H54 (cell line): ENCODE measurements around the gene BMAL1.

Source experiments
- DNase-seq: peaks from one replicate; pipeline ENCODE4 v3.0.0; 2011; ENCODE audit warnings: low spot score, mixed read lengths; ENCODE audit not compliant: insufficient read length
- FAIRE-seq: peaks from 3 replicates; lab custom pipeline; 2011; peaks lifted over from hg19 to GRCh38; lab: Jason Lieb, UNC
- POLR2A ChIP-seq: IDR thresholded peaks from 2 replicates; pipeline ENCODE4 v1.6.1; 2011; ENCODE audit warnings: low read depth, mild to moderate bottlenecking, low read length

Gene BMAL1

DNA sequence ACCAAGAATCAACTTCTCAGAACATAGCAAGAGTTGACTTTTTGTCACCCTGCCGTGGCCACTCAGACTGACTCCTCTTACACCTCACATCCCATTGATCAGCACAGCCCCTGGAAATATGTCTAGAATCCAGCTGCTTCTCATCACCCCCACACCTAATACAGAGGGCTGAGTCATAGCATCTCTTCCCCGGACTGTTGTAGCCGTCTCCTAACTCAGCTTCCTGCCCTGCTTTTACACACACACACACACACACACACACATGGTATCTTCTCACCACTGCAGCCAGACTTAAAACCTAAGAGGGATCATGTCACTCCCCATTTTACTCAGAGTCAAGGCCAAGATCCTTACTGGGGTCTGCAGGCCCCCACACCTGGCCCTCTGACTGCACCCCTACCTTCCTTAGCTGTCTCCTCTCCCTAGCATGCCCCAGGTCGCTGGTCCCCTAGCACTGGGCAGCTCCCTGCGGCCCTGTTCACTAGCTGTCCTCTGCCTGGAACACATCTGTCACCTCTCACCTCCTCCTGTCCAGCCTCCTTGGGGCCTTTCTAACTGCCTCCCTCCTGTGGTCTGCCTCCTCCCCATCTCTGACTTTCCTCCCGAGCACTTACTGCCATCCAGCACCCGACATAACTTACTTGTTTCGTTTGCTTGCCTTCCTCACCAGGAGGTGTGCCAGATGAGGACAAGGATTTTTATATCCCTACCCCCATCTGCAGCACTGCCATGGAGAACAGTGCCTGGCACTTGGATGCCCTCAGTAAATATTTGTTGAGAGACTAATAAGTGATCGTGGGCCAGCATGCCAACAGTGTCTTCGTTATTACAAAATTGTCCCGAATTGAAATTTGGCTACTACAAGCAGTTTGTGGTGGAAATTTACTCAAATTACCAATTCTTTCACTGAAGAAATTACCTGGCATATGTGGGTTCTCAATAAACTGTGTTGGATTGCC, 61.9 kb downstream of the BMAL1 start:
- TF ChIP-seq POLR2A: no peak
- DNase-seq (peak; percentile 78), FAIRE-seq (no peak)

DNA sequence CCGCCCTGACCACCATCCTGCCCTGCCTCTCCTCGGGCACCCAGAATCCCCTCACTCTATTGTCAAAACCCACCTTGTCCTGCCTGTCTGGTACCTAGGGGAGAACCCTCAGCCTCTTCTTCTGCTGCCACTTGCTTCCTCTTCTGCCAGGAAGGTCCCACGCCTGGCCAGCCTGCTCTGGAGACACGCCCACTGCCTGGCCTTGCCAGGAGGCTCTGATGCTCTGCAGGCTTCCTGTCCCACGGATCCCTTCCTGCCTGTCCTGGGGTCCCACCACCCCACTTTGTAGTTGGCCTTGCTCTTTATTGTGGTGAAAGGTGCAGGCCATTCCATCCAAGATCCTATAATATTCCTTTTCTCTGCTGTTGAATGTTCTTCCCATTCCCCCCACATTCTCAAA, 63.4 kb downstream of the BMAL1 start:
- FAIRE-seq: no peak
- DNase-seq: no peak
- no peak for TF ChIP-seq POLR2A

DNA sequence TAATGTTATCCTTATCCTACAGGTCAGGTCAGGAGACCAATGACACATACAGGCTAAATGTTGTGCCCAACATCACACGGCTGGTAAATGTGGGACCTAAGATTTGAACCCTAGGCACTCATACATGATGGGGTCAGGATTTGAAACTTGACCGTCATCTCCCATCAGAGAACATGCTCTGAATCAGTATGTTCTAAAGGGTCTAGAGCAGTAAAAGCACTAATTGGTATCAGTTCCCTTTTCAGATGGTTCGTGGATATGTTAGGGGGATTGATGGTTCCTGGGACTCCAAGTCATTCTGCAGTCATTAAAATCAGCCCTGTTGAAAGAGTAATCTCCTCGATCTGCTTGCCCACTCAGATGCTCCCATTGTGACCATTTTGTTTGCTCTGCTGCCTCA, 65.5 kb downstream of the BMAL1 start:
- TF ChIP-seq POLR2A: no peak
- no peak for DNase-seq
- no peak for FAIRE-seq

DNA sequence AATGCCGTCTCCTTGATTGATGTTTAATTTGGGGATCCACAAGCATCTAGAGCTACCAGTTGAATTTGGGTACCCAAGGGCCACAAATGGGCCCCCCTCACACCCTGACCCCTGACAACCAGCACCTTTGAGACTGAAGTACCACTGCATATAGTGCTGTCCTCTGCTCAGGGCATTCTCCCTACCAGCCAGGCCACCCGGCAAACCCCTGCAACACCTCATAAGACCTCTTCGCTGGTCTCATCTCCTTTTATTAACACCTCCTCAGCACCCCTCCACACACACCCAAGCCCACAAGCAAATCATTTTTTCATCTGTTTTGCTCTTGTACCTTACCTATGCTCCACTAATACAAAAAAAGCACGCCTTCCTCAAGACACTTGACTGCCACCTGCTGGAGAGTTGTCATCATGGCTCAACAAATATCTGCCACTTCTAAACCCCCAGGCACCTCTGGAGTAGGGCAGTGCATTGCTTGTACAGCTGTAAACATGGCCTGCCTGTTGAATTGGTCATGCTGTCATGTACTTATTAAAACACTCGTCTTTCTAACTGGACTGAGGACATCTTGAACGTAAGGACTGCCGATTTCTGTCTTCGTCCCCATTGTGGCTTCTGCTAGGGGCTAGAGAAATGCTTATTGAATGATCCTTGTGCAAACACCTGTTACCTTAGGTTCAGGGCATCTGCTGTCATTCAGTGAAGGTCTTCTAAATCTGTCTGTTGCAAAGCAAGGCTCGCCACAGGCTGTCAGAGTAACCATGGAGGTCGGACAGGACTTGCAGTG, 66.5 kb downstream of the BMAL1 start:
- DNase-seq (peak; percentile 48), FAIRE-seq (no peak)
- no peak for TF ChIP-seq POLR2A

DNA sequence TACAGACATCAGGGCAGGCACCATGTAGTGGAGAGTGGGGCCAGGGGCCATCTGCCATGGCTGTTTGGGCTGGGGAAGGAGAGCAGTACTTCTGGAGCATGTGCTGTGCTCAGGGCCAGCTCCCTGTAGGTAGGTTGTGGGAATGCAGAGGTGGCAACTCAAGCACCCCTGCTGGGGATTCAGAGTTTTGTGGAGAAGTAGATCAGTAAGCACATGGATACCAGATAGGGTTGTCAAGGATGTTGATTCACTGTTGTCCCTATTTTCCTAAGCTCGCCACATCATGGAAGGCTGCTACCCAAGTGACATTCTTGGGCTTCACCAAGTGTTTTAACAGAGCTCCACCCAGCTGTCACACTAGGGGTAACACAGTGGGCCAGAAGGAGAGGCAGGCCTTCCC, 67.2 kb downstream of the BMAL1 start:
- no peak for DNase-seq
- TF ChIP-seq POLR2A: no peak
- no peak for FAIRE-seq

DNA sequence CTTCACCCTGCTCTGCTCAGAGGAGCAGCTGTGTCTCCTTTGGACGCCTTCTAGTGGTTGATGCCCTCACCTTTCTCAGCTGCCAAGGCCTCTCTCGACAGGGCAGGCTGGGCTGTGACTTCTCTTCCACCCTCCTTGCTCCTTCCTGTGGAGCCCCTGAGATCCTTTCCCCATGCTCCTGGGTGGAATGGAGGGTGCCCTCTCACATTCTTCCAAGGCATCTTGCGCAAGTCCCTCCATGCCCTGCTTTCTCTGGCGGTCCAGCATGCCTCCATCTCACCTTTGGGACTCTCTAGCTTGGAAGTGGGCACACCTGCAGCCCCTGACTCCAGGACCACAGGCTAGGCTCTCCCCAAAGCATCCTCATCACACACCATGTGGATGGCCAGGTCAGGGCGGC, 68.9 kb downstream of the BMAL1 start:
- FAIRE-seq (no peak), DNase-seq (no peak)
- no peak for TF ChIP-seq POLR2A

DNA sequence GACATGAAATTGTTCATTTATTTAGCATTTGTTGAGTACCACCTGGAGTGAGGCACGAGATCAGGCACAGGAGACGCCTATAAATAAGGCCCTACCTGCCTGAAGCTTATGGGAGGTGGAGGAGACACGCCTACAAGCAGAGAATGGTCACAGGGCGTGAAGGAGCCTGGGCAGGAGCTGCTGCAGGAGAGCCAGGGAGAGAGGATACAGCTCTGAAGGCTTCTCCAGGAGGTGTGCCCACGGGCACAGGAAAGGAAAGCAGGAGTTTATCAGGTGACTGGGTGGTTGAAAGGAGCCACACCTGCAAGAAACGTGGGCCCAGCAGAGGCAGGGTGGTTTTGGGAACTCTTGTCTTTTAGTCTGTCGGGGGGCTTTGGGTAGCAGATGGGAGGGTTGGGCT, 70.3 kb downstream of the BMAL1 start:
- DNase-seq (no peak), FAIRE-seq (no peak)
- no peak for TF ChIP-seq POLR2A

DNA sequence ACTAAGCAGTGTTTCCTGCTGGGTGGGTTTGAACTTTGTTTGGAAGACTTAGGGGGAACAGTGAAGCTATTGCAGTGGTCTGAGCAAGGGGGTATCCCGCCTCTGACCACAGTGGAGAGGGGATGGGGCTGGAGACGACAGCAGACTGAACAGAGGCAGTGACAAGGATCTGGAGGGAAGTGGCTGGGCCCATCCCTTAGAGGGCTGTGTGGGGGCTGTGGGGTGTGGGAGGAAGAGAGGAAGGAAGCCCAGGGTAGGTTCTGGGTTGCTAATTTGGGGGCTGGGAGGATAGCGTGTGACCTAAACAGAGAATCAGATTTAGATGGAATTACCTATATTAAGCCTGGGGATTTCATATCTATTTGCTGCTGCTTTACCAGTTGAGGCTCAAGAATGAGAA, 70.7 kb downstream of the BMAL1 start:
- DNase-seq: no peak
- no peak for TF ChIP-seq POLR2A
- FAIRE-seq: no peak

DNA sequence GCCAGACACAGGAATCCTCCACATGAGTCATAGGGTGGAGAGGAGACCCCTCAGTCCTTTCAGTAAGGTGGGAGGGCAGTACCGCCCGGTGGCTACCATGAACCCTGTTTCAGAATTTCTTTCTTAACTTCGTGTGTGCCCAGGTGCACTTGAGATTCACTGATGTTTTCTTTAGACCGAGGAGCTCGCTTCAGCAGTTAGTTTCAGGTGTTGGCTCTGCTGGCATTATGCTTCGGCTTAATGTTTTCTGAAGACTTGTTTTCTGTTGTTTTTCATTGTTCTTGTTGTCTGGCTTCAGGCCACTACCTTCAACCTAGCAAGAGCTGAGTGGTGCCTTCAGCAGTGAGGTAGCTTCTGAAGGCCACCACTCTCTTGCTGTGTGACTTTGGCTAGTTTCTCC, 71.5 kb downstream of the BMAL1 start:
- DNase-seq (no peak), FAIRE-seq (no peak)
- no peak for TF ChIP-seq POLR2A

DNA sequence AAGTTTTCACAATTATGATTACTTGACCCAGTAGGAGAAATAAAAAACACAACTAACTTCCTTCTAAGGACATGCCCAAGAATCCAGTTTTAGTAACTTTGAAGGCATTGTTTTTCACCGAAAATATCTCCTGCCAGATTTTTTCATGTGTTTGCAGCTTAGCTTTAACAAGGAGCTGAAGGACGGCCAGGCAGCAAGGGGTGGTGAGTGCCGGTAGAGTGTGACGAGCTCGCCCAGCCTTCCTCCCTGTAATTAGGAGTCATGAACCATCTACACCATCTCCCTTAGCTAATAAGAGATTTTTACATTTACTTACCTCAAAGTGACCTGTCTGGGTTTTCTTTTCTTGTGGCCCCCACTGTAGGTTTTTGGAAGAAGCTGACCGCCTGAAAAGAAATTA, 72.0 kb downstream of the BMAL1 start:
- TF ChIP-seq POLR2A: no peak
- FAIRE-seq: no peak
- no peak for DNase-seq

DNA sequence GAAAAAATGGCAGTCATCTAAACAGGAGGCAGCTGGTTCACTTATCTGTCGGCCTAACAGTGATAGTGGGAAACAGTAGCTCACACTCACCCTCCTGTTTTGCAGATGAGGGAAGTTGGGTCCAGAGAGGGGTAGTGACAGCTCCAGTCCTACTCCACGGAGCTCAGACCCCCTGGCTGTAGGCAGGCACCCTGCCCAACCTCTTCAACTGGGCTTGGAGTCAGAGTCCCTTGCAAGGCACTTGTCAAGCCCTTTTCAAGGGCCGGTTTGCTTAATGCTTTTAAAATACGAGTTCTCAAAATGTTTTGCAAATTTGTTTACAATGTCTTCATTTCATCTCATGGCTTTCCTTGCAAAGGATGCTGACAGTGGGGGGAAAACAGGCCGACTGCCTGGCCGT, 75.1 kb downstream of the BMAL1 start:
- FAIRE-seq (no peak), DNase-seq (no peak)
- TF ChIP-seq POLR2A: no peak

DNA sequence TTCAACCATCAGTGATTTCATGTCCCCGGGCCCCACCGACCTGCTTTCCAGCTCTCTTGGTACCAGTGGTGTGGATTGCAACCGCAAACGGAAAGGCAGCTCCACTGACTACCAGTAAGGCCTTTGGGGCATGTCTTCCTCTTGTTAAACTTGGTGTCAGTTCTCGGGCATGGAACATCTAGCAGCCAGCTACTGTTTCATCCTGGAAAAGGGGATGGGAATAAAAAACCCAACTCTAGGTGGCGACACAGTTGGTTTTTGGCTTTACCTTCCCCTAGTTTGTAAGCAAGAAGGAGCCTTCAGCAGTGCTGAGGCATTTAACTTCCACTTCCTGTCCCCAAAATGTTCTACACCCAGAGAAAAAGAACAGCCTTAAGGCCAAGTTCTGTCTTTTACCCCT, 76.7 kb downstream of the BMAL1 start:
- no peak for TF ChIP-seq POLR2A
- DNase-seq (no peak), FAIRE-seq (no peak)

DNA sequence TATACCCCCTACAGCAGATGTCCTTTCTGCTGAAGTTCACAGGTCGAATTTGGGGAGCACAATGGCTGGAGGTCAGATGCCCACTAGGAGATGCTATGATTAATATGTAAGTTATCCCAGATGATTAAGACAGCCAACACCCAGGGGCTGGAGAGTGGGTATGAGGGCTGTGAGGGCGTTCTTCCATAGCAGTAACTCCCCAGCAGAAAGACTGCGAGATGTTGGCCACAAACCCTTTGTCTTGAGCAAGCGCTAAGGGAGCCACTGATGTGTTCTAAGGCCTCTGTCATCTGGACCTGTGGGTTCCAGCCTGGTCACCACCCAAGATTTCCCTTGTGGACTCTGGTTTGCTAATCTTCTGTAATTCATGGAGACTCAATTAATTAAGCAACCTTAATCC, 77.6 kb downstream of the BMAL1 start:
- no peak for TF ChIP-seq POLR2A
- FAIRE-seq (no peak), DNase-seq (no peak)

DNA sequence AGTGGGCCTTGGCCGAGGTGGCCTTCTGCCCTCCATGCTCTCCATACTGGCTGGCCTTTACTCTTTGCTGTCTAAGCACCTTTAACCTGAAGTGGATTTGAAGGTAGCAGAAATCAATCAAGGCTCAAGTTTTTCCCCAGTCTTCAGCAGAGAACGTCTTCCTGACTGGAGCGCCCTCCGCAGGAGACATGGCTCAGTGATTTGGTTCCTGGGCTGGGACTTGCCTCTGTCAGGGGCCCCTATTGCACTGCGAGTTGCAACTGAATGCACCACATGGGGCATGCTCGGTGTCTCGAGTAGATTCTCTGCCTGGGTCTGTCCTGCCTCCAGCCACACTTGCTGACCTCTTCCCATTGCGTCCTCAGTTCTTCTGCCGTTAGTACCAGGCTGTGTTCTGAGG, 79.6 kb downstream of the BMAL1 start:
- DNase-seq (no peak), FAIRE-seq (no peak)
- no peak for TF ChIP-seq POLR2A
